Stomach (tissue), 4 donors: ENCODE measurements around the gene OR2M4.

Source experiments
- CTCF ChIP-seq, 7 experiments: fragments of 450-650 bp in 4 of 7; fragments of 200-600 bp in 3 of 7; sonication (generic) in 3 of 7; IDR thresholded peaks; one replicate each; pipeline ENCODE4 v1.5.1; 2016 to 2019; ENCODE audit warnings: antibody characterized with exemption in 7 of 7, control low read depth in 2 of 7, mild to moderate bottlenecking in 1 of 7
- EP300 ChIP-seq: sonication (generic); formaldehyde crosslinking; IDR thresholded peaks from one replicate; pipeline ENCODE4 v1.6.1; 2017; ENCODE audit warnings: antibody characterized with exemption
- POLR2A ChIP-seq, 4 donors: fragments of 450-650 bp; IDR thresholded peaks; one replicate each; pipeline ENCODE4 v1.6.1; 2016; ENCODE audit warnings: antibody characterized with exemption in 4 of 4, control low read depth in 2 of 4, mild to moderate bottlenecking in 1 of 4, moderate library complexity in 1 of 4
- POLR2AphosphoS5 ChIP-seq, 3 donors: sonication (generic); formaldehyde crosslinking; IDR thresholded peaks; one replicate each; pipeline ENCODE4 v1.6.1; 2016; ENCODE audit warnings: antibody characterized with exemption in 3 of 3

- TF ChIP-seq CTCF (IDR thresholded peaks at IDR 0.05) (no peak), EP300 (no peak), POLR2A (IDR thresholded peaks at IDR 0.05) (no peak), POLR2AphosphoS5 (IDR thresholded peaks at IDR 0.05) (no peak)
Measured at GRCh38 chr1:248229360-248229908, 1.8 kb upstream of the OR2M4 start.
